ENCODE data around the gene SPPL2C.

GRCh38 chr17:45869676-45870341 is 25.1 kb downstream of the SPPL2C start:
- TF ChIP-seq POLR2AphosphoS5 (IDR thresholded peaks at IDR 0.05) (no peak), POLR2A (IDR thresholded peaks at IDR 0.05) (no peak), CTCF (IDR thresholded peaks at IDR 0.05) (no peak), EP300 (IDR thresholded peaks at IDR 0.05) (no peak)

All from sigmoid colon (tissue), 4 donors.